ENCODE data around the gene RAB40B.

The RAB40B gene

GRCh38 chr17:82692268-82692667 is 6.2 kb downstream of the RAB40B start:
- no peak for DNase-seq (ENCODE audit: low read depth in 2 of 2, low spot score in 1 of 2)

GRCh38 chr17:82691714-82692113 is 6.8 kb downstream of the RAB40B start:
- no peak for DNase-seq (ENCODE audit: low read depth in 2 of 2, low spot score in 1 of 2)

GRCh38 chr17:82690786-82691489 is 7.6 kb downstream of the RAB40B start:
- no peak for DNase-seq (ENCODE audit: low read depth in 2 of 2, low spot score in 1 of 2)

GRCh38 chr17:82689077-82689476 is 9.4 kb downstream of the RAB40B start:
- no peak for DNase-seq (ENCODE audit: low read depth in 2 of 2, low spot score in 1 of 2)

GRCh38 chr17:82687871-82688270 is 10.6 kb downstream of the RAB40B start:
- DNase-seq (ENCODE audit: low read depth in 2 of 2, low spot score in 1 of 2): no peak

GRCh38 chr17:82687375-82687861 is 11.1 kb downstream of the RAB40B start:
- no peak for DNase-seq (ENCODE audit: low read depth in 2 of 2, low spot score in 1 of 2)

GRCh38 chr17:82686366-82687324 is 11.9 kb downstream of the RAB40B start:
- DNase-seq (ENCODE audit: low read depth in 2 of 2, low spot score in 1 of 2): no peak

GRCh38 chr17:82685291-82685690 is 13.2 kb downstream of the RAB40B start:
- DNase-seq (ENCODE audit: low read depth in 2 of 2, low spot score in 1 of 2): no peak

GRCh38 chr17:82684228-82684841 is 14.2 kb downstream of the RAB40B start:
- DNase-seq (ENCODE audit: low read depth in 2 of 2, low spot score in 1 of 2): no peak

GRCh38 chr17:82683534-82683933 is 15.0 kb downstream of the RAB40B start:
- no peak for DNase-seq (ENCODE audit: low read depth in 2 of 2, low spot score in 1 of 2)

GRCh38 chr17:82681547-82681946 is 17.0 kb downstream of the RAB40B start:
- no peak for DNase-seq (ENCODE audit: low read depth in 2 of 2, low spot score in 1 of 2)

GRCh38 chr17:82679586-82680465 is 18.7 kb downstream of the RAB40B start:
- DNase-seq (ENCODE audit: low read depth in 2 of 2, low spot score in 1 of 2): no peak

GRCh38 chr17:82678265-82678891 is 20.1 kb downstream of the RAB40B start:
- DNase-seq (ENCODE audit: low read depth in 2 of 2, low spot score in 1 of 2): no peak

GRCh38 chr17:82677353-82677925 is 21.1 kb downstream of the RAB40B start:
- no peak for DNase-seq (ENCODE audit: low read depth in 2 of 2, low spot score in 1 of 2)

GRCh38 chr17:82675476-82676245 is 22.8 kb downstream of the RAB40B start:
- DNase-seq (ENCODE audit: low read depth in 2 of 2, low spot score in 1 of 2): no peak

- DNase-seq (ENCODE audit: low read depth in 2 of 2, low spot score in 1 of 2): no peak
These were observed 23.6 kb downstream of the RAB40B start for GRCh38 chr17:82674656-82675475.

- DNase-seq (ENCODE audit: low read depth in 2 of 2, low spot score in 1 of 2): no peak
These were observed 27.6 kb downstream of the RAB40B start for GRCh38 chr17:82670661-82671450.
